Inferior parietal cortex (tissue), 1 donor: ENCODE results near the gene NKAPL.

Source experiments
- DNase-seq: peaks from one replicate; pipeline ENCODE4 v3.0.0-alpha.2; 2016; ENCODE audit errors: extremely low spot score

NKAPL gene

GRCh38 chr6:28245206-28245941 is 13.7 kb upstream of the NKAPL start:
- no peak for DNase-seq

GRCh38 chr6:28248916-28249315 is 10.2 kb upstream of the NKAPL start:
- DNase-seq: no peak

- no peak for DNase-seq
Observed at GRCh38 chr6:28250747-28251146, 8.3 kb upstream of the NKAPL start.

- DNase-seq: no peak
Observed at GRCh38 chr6:28251661-28252008, 7.5 kb upstream of the NKAPL start.

GRCh38 chr6:28252009-28252975 is 6.8 kb upstream of the NKAPL start, which contains the start of gene ZKSCAN4:
ZKSCAN4 (minus strand) TSS chr6:28252269; CDS start chr6:28251980, 289 bp downstream.
- peak; percentile 95 for DNase-seq

- no peak for DNase-seq
Observed at GRCh38 chr6:28254121-28254519, 5.0 kb upstream of the NKAPL start.

- no peak for DNase-seq
Observed at GRCh38 chr6:28257042-28257441, 2.1 kb upstream of the NKAPL start.

GRCh38 chr6:28263922-28264321 is 4.8 kb downstream of the NKAPL start:
- no peak for DNase-seq

GRCh38 chr6:28264834-28265401 is 5.8 kb downstream of the NKAPL start:
- DNase-seq: no peak

GRCh38 chr6:28266563-28266961 is 7.5 kb downstream of the NKAPL start:
- no peak for DNase-seq

- DNase-seq: peak; percentile 91
Observed at GRCh38 chr6:28266962-28267694, 8.0 kb downstream of the NKAPL start, which contains the start of gene ZSCAN26. ZSCAN26 (plus strand) TSS chr6:28267143; CDS start chr6:28271920, 4,777 bp downstream.

GRCh38 chr6:28267695-28268059 is 8.6 kb downstream of the NKAPL start:
- no peak for DNase-seq

- no peak for DNase-seq
Observed at GRCh38 chr6:28269492-28269891, 10.4 kb downstream of the NKAPL start.

GRCh38 chr6:28274888-28275287 is 15.8 kb downstream of the NKAPL start:
- no peak for DNase-seq

- DNase-seq: no peak
Observed at GRCh38 chr6:28277746-28278145, 18.6 kb downstream of the NKAPL start.

- DNase-seq: no peak
Observed at GRCh38 chr6:28280595-28281287, 21.6 kb downstream of the NKAPL start.

- DNase-seq: peak; percentile 58
Observed at GRCh38 chr6:28281288-28282064, 22.4 kb downstream of the NKAPL start, which contains the start of gene PGBD1. PGBD1 (plus strand) TSS chr6:28281572; CDS start chr6:28283814, 2,242 bp downstream.

- no peak for DNase-seq
Observed at GRCh38 chr6:28282926-28283325, 23.8 kb downstream of the NKAPL start.

- DNase-seq: no peak
Observed at GRCh38 chr6:28291573-28291972, 32.5 kb downstream of the NKAPL start.

- no peak for DNase-seq
Observed at GRCh38 chr6:28295326-28295725, 36.2 kb downstream of the NKAPL start.
